HepG2 (cell line): ENCODE results near the gene CIAO3. TPM values are rescaled to one million over a fixed set of nuclear protein-coding genes. Genes with fewer than 3 reads are reported as not detected.

Source experiments
- BHLHE40 ChIP-seq: IDR thresholded peaks from 2 replicates; pipeline ENCODE4 v1.6.1; 2011; ENCODE audit warnings: low read length, improper control_type of control experiment
- CENPBD1 ChIP-seq: sonication (generic); formaldehyde crosslinking; IDR thresholded peaks from 2 replicates; pipeline ENCODE4 v1.8.0; 2022; ENCODE audit warnings: missing genetic modification reagents, low read depth, mild to moderate bottlenecking, borderline replicate concordance
- FOXK1 ChIP-seq: sonication (generic); formaldehyde crosslinking; IDR thresholded peaks from 2 replicates; pipeline ENCODE4 v1.4.0; 2020; ENCODE audit warnings: low read depth, missing genetic modification reagents, borderline replicate concordance
- GABPA ChIP-seq, 2 experiments: IDR thresholded peaks; 2 replicates each; pipeline ENCODE4 v1.6.1; 2011 to 2016; ENCODE audit warnings: low read depth in 2 of 2, low read length in 1 of 2, missing biosample characterization in 1 of 2, missing genetic modification characterization in 1 of 2
- HBP1 ChIP-seq: IDR thresholded peaks from 2 replicates; pipeline ENCODE4 v1.6.1; 2016; ENCODE audit warnings: low read depth, control low read depth
- NFYC ChIP-seq: IDR thresholded peaks from 2 replicates; pipeline ENCODE4 v1.6.1; 2016; ENCODE audit warnings: missing genetic modification reagents, missing compliant biosample characterization
- RBM22 ChIP-seq: fragments of 200-400 bp; formaldehyde crosslinking; optimal IDR thresholded peaks from 2 replicates; pipeline ENCODE3; 2017; ENCODE audit warnings: mild to moderate bottlenecking, low read length, moderate library complexity
- STAT6 ChIP-seq: sonication (generic); formaldehyde crosslinking; IDR thresholded peaks from 2 replicates; pipeline ENCODE4 v1.4.0; 2020; ENCODE audit warnings: missing genetic modification reagents, mild to moderate bottlenecking, borderline replicate concordance
- TERF1 ChIP-seq: sonication (generic); formaldehyde crosslinking; IDR thresholded peaks from 2 replicates; pipeline ENCODE4 v1.8.0; 2022; ENCODE audit warnings: mild to moderate bottlenecking, missing genetic modification reagents, moderate library complexity
- TFAP4 ChIP-seq: sonication (generic); IDR thresholded peaks from 2 replicates; pipeline ENCODE4 v1.6.1; 2016; ENCODE audit warnings: low read depth, borderline replicate concordance
- THAP8 ChIP-seq: sonication (generic); formaldehyde crosslinking; IDR thresholded peaks from 2 replicates; pipeline ENCODE4 v1.5.1; 2020; ENCODE audit warnings: missing genetic modification reagents, mild to moderate bottlenecking, borderline replicate concordance
- ZFY ChIP-seq: sonication (generic); formaldehyde crosslinking; IDR thresholded peaks from 2 replicates; pipeline ENCODE4 v1.4.0; 2020; ENCODE audit warnings: missing genetic modification reagents
- ZNF460 ChIP-seq: sonication (generic); formaldehyde crosslinking; IDR thresholded peaks from 2 replicates; pipeline ENCODE4 v1.5.1; 2020; ENCODE audit warnings: missing genetic modification reagents, mild to moderate bottlenecking, borderline replicate concordance
- ZNF552 ChIP-seq: sonication (generic); formaldehyde crosslinking; IDR thresholded peaks from 2 replicates; pipeline ENCODE4 v1.9.0; 2022; ENCODE audit warnings: missing genetic modification reagents, mild to moderate bottlenecking, borderline replicate concordance
- ZNF563 ChIP-seq: sonication (generic); formaldehyde crosslinking; IDR thresholded peaks from 2 replicates; pipeline ENCODE4 v1.8.0; 2022; ENCODE audit warnings: mild to moderate bottlenecking, moderate library complexity, missing genetic modification reagents
- ZNF567 ChIP-seq: sonication (generic); formaldehyde crosslinking; IDR thresholded peaks from 2 replicates; pipeline ENCODE4 v1.8.1; 2023; ENCODE audit warnings: mild to moderate bottlenecking, missing genetic modification reagents, borderline replicate concordance
- ZNF639 ChIP-seq: conservative IDR thresholded peaks from 2 replicates; pipeline ENCODE4 v1.6.1; 2018; ENCODE audit warnings: missing genetic modification reagents
- polyA plus RNA-seq, 8 experiments: library from polyadenylated mRNA; depleted of rRNA in 3 of 8; stranded (reverse) in 7 of 8; unstranded in 1 of 8; fragments of >200 nt; fragmentation: Illumina TruSeq in 4 of 8; extraction: Trizol in 4 of 8; gene quantifications; 2 replicates each; pipeline versions ENCODE4 v1.2.1 to v1.2.3, GENCODE V29; 2011 to 2016; ENCODE audit warnings: low read depth in 4 of 8, missing spikeins in 1 of 8, mixed read lengths in 1 of 8; ENCODE audit not compliant: insufficient read depth in 1 of 8
- total RNA-seq, 5 experiments: library from RNA; depleted of rRNA; stranded (reverse); fragments of >200 nt; fragmentation: Illumina TruSeq; extraction: Trizol; gene quantifications; 2 replicates each; pipeline ENCODE4 v1.2.3, GENCODE V29; 2016; ENCODE audit warnings: low read depth in 1 of 5

Gene CIAO3
- total and polyA plus RNA-seq, 2 of the 13 experiments (the other 11 are each of a cell fraction or from before 2014, with no cell fraction given): 21.7 to 25.0 TPM

- TF ChIP-seq CENPBD1 (CRISPR knock-in tag): no peak
- TF ChIP-seq RBM22: no peak
- no peak for TF ChIP-seq FOXK1 (CRISPR knock-in tag)
- no peak for TF ChIP-seq TFAP4
- TF ChIP-seq ZNF460 (CRISPR knock-in tag): no peak
- TF ChIP-seq ZFY: peak; percentile 75
- no peak for TF ChIP-seq TERF1 (CRISPR knock-in tag)
- TF ChIP-seq THAP8 (CRISPR knock-in tag): 0 out of 2 replicates have a peak, but pooled peaks have one; percentile 43
- no peak for TF ChIP-seq ZNF552 (CRISPR knock-in tag)
- TF ChIP-seq BHLHE40: peak; percentile 34; the same call in 1 of the 2 replicates
- TF ChIP-seq GABPA (IDR thresholded peaks at IDR 0.05; ENCODE audit: low read depth, low read length): peak; percentile 95
- TF ChIP-seq GABPA (CRISPR knock-in tag; IDR thresholded peaks at IDR 0.05; ENCODE audit: low read depth): peak; percentile 61; the same call in 1 of the 2 replicates
- no peak for TF ChIP-seq ZNF639 (CRISPR knock-in tag)
- no peak for TF ChIP-seq HBP1
- TF ChIP-seq STAT6 (CRISPR knock-in tag): no peak
- TF ChIP-seq ZNF567 (CRISPR knock-in tag): no peak
- no peak for TF ChIP-seq NFYC (CRISPR knock-in tag)
- peak; percentile 14; the same call in 1 of the 2 replicates for TF ChIP-seq ZNF563
Observed at GRCh38 chr16:679814-680624, 60.8 kb downstream of the CIAO3 start, which contains the start of gene STUB1 (continued).
